Calu3 (cell line): ENCODE data around the gene CAMKMT. TPM values are rescaled to one million over a fixed set of nuclear protein-coding genes. Genes with fewer than 3 reads are reported as not detected.

Experiments
- BruUV-seq: library from RNA; stranded (reverse); fragments of 400-500 nt; replicated peaks from 2 replicates; lab custom pipeline; 2021; lab: Mats Ljungman, UMichigan
- CTCF ChIA-PET: fragments of 300-600 bp; sonication (Branson Sonifier 250); formaldehyde crosslinking; loops from one replicate; lab custom pipeline; 2022; ENCODE audit warnings: antibody characterized with exemption; lab: Charles Lee
- DNase-seq: peaks from one replicate; pipeline ENCODE4 v3.0.0; 2022
- H3K27ac Mint-ChIP-seq: one replicate; pipeline ENCODE4 v1.8.0; 2022; ENCODE audit warnings: mixed read lengths; ENCODE audit not compliant: unreplicated experiment
- H3K27me3 Mint-ChIP-seq: one replicate; pipeline ENCODE4 v1.8.0; 2022; ENCODE audit warnings: mixed read lengths; ENCODE audit not compliant: unreplicated experiment
- H3K36me3 Mint-ChIP-seq: one replicate; pipeline ENCODE4 v1.8.0; 2022; ENCODE audit warnings: mild to moderate bottlenecking, moderate library complexity, mixed read lengths; ENCODE audit not compliant: insufficient read depth, unreplicated experiment
- H3K4me1 Mint-ChIP-seq: one replicate; pipeline ENCODE4 v1.8.0; 2022; ENCODE audit warnings: mild to moderate bottlenecking, low read depth, mixed read lengths; ENCODE audit not compliant: unreplicated experiment
- H3K4me3 Mint-ChIP-seq: one replicate; pipeline ENCODE4 v1.8.0; 2022; ENCODE audit warnings: mild to moderate bottlenecking, low read depth, moderate library complexity, mixed read lengths; ENCODE audit not compliant: unreplicated experiment
- H3K9me3 Mint-ChIP-seq: one replicate; pipeline ENCODE4 v1.8.0; 2022; ENCODE audit warnings: low read depth, mixed read lengths; ENCODE audit not compliant: unreplicated experiment
- intact Hi-C: fragments of 100-400 bp; cut with micrococcal nuclease; formaldehyde crosslinking; loops from one replicate; pipeline ENCODE4 v1.10.0; 2022; ENCODE audit not compliant: unreplicated experiment
- total RNA-seq: library from RNA; stranded (reverse); gene quantifications from 2 replicates; pipeline ENCODE4 v1.2.3, GENCODE V29; 2022
- TF ChIP-seq, protein P1 (sequence below): fragments of 200-600 bp; IDR thresholded peaks from one replicate; pipeline ENCODE4 v1.8.0; 2022; ENCODE audit warnings: antibody characterized with exemption; ENCODE audit not compliant: unreplicated experiment

Gene CAMKMT
- total RNA-seq, 1 experiment from 2014 or later = 20.6 TPM

DNA sequence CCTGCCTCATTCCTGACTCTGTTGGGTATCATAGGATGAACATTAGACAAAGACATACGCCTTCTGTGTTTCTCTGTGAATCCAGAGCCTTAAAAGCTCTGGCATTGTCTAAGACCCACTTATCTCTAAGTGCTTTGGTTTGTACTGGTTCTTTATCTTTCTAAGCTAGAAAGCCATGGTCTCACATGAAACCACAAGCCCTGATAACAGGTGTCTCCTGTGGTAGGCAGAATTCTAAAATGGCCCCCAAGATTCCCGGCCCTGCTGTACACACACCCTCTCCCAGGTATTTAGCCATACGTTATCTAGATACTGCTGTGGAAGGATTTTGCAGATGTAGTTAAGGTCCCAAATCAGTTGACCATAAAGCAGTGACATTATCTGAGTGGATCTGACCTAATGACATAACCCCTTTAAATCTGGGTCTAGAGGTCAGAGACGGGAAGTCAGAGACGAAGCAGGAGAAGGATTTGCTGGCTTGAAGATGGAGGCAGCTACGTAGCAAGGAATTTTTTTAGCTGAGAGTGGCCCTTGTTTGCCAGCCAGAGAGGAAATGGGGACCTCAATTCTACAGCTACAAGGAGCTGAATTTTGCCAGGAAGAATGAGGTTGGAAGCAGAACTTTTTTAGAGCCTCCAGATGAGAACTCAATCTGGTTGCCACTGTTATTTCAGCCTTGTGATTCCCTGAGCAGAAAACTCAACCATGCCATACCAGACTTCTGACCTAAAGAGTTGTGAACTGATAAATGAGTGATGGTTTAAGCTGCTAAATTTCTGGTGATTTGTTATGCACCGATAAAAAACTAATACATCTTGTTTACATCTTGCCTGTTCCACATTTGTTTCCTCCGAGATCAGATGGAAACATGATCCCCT lies 186.7 kb downstream of the CAMKMT start:
- no TSS peak for BruUV-seq
- no peak overlapping the region for H3K4me3 Mint-ChIP-seq
- intact Hi-C loops = no loop called here
- H3K27me3 Mint-ChIP-seq = no peaks in the 10 kb centered on the region
- CTCF ChIA-PET = interaction anchor here (1.0 kb wide), 1 partner anchor 69 kb away, joined by 3 read pairs; no protein-coding TSS in a partner anchor
- TF ChIP-seq, protein P1, sequence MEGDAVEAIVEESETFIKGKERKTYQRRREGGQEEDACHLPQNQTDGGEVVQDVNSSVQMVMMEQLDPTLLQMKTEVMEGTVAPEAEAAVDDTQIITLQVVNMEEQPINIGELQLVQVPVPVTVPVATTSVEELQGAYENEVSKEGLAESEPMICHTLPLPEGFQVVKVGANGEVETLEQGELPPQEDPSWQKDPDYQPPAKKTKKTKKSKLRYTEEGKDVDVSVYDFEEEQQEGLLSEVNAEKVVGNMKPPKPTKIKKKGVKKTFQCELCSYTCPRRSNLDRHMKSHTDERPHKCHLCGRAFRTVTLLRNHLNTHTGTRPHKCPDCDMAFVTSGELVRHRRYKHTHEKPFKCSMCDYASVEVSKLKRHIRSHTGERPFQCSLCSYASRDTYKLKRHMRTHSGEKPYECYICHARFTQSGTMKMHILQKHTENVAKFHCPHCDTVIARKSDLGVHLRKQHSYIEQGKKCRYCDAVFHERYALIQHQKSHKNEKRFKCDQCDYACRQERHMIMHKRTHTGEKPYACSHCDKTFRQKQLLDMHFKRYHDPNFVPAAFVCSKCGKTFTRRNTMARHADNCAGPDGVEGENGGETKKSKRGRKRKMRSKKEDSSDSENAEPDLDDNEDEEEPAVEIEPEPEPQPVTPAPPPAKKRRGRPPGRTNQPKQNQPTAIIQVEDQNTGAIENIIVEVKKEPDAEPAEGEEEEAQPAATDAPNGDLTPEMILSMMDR = no peak
- no peak for DNase-seq
- H3K9me3 Mint-ChIP-seq = no peaks in the 10 kb centered on the region
- H3K36me3 Mint-ChIP-seq = no peaks in the 10 kb centered on the region
- peaks cover 43% of the 10 kb centered on the region for H3K4me1 Mint-ChIP-seq
- no peak overlapping the region for H3K27ac Mint-ChIP-seq

DNA sequence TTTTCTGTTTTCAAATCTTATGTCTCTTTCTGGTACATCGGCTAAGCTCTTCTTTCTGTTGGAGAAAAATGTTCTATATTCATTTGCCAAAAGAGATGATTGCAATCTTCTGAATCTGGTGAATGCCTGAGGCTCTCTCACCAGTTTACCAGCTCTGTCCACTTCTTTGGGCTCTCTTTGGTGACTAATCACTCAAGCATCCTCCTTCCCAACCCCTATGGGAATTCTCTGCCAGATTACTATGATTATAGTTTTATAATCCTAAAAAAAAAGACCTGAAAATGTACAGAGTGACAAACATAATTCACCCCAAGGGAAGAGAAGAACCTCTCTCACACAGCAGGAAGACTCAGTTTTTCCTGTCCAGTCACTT lies 187.3 kb downstream of the CAMKMT start:
- H3K9me3 Mint-ChIP-seq = no peaks in the 10 kb centered on the region

DNA sequence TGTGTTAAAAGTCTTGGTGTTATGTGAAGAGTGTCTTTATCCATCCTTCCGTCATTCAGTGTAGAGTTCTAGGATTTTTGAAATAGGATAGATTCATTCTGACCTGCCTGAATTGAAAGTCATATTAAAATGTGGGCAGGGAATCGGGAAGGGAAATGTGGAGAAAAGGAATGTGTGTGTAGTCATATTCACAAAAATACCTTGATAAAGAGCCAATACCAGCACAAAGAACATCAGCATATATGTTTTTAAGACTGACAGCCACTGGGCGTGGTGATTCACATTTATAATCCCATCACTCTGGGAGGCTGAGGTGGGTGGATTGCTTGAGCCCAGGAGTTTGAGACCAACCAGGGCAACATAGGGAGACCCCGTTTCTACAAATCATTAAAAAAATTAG lies 188.1 kb downstream of the CAMKMT start:
- Mint-ChIP-seq H3K9me3 (no peaks in the 10 kb centered on the region), H3K36me3 (no peaks in the 10 kb centered on the region), H3K4me3 (no peak overlapping the region), H3K4me1 (peaks cover 45% of the 10 kb centered on the region), H3K27ac (no peak overlapping the region), H3K27me3 (no peaks in the 10 kb centered on the region)
- intact Hi-C loops = no loop called here
- no TSS peak for BruUV-seq
- CTCF ChIA-PET = no interaction called here
- DNase-seq = no peak
- TF ChIP-seq, protein P1 = no peak

More for the DNA sequence above, 187.3 kb downstream of the CAMKMT start:
- no TSS peak for BruUV-seq
- DNase-seq = no peak
- H3K4me1 Mint-ChIP-seq = peaks cover 43% of the 10 kb centered on the region
- no peaks in the 10 kb centered on the region for H3K27me3 Mint-ChIP-seq
- CTCF ChIA-PET = interaction anchor here (1.0 kb wide), 1 partner anchor 69 kb away, joined by 3 read pairs; no protein-coding TSS in a partner anchor
- no peak overlapping the region for H3K27ac Mint-ChIP-seq
- intact Hi-C loops = no loop called here
- H3K36me3 Mint-ChIP-seq = no peaks in the 10 kb centered on the region
- TF ChIP-seq, protein P1 = no peak
- H3K4me3 Mint-ChIP-seq = no peak overlapping the region

DNA sequence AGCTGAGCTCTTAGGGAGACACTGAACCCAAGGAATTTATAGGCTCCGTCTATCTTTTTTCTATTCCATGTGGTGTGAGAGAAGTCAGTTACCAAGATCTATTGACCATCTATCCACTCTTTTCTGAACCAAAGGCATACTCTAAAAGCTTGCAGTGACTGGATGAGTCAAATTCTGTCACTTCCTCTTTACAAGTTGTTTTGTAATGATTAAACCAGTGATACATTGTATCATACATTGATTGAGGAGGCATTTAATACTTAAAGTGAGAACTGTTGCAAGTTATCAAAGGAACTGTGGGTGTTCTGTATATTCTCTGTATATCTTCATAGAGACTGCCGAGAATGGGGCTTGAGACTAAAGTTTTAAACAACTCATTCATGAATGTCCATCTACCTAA lies 188.8 kb downstream of the CAMKMT start:
- Mint-ChIP-seq H3K27ac (no peak overlapping the region), H3K4me3 (no peak overlapping the region), H3K4me1 (peaks cover 52% of the 10 kb centered on the region), H3K36me3 (peaks cover under 1% of the 10 kb centered on the region), H3K27me3 (no peaks in the 10 kb centered on the region), H3K9me3 (no peaks in the 10 kb centered on the region)
- CTCF ChIA-PET = no interaction called here
- TF ChIP-seq, protein P1 = no peak
- intact Hi-C loops = no loop called here
- BruUV-seq = no TSS peak
- no peak for DNase-seq
